Thyroid gland (tissue), 4 donors: ENCODE measurements around the gene ZGRF1.
"Not testable (repeated sequence)": the region's sequence is repeated elsewhere in the genome, so short reads cannot be mapped to it uniquely, and the experiment has no call there.

Experiments
- POLR2A ChIP-seq, 2 donors: fragments of 450-650 bp; IDR thresholded peaks; one replicate each; pipeline ENCODE4 v1.6.1; 2017; ENCODE audit warnings: antibody characterized with exemption in 2 of 2, mild to moderate bottlenecking in 2 of 2, moderate library complexity in 1 of 2
- TF ChIP-seq, protein P1 (sequence below), 6 experiments: fragments of 200-600 bp in 3 of 6; fragments of 450-650 bp in 3 of 6; sonication (generic) in 3 of 6; IDR thresholded peaks; one replicate each; pipeline ENCODE4 v1.5.1; 2016 to 2019; ENCODE audit warnings: antibody characterized with exemption in 6 of 6, mild to moderate bottlenecking in 2 of 6, inconsistent platforms in 1 of 6, moderate library complexity in 1 of 6

- not testable (repeated sequence) for TF ChIP-seq POLR2A (IDR thresholded peaks at IDR 0.05)
- TF ChIP-seq, protein P1, sequence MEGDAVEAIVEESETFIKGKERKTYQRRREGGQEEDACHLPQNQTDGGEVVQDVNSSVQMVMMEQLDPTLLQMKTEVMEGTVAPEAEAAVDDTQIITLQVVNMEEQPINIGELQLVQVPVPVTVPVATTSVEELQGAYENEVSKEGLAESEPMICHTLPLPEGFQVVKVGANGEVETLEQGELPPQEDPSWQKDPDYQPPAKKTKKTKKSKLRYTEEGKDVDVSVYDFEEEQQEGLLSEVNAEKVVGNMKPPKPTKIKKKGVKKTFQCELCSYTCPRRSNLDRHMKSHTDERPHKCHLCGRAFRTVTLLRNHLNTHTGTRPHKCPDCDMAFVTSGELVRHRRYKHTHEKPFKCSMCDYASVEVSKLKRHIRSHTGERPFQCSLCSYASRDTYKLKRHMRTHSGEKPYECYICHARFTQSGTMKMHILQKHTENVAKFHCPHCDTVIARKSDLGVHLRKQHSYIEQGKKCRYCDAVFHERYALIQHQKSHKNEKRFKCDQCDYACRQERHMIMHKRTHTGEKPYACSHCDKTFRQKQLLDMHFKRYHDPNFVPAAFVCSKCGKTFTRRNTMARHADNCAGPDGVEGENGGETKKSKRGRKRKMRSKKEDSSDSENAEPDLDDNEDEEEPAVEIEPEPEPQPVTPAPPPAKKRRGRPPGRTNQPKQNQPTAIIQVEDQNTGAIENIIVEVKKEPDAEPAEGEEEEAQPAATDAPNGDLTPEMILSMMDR (IDR thresholded peaks at IDR 0.05): not testable (repeated sequence)
These were observed 145.9 kb downstream of the ZGRF1 start for GRCh38 chr4:112490808-112491207.
